Natural killer cell (primary cell): ENCODE results near the gene AP1M1. TPM values are rescaled to one million over a fixed set of nuclear protein-coding genes. Genes with fewer than 3 reads are reported as not detected.

ENCODE experiments used
- ATAC-seq, 3 donors: fragments of 150-1000 bp in 2 of 3; fragments of 200-7000 bp in 1 of 3; cut with Tn5 transposase; 1 replicate in 1 of 3; 2 replicates in 2 of 3; pipeline ENCODE4 v1.10.0; 2021; ENCODE audit warnings: mild to moderate bottlenecking in 2 of 3, moderate library complexity in 2 of 3
- DNase-seq, 2 donors: peaks; one replicate each; pipeline versions ENCODE4 v3.0.0 to v3.0.0-alpha.2; 2013 to 2021; ENCODE audit warnings: mixed read lengths in 1 of 2
- H3K27ac ChIP-seq: one replicate; pipeline ENCODE4 v1.5.1; 2013; ENCODE audit warnings: mild to moderate bottlenecking, low read length
- H3K27me3 ChIP-seq: one replicate; pipeline ENCODE4 v1.6.1; 2013; ENCODE audit warnings: low read length; ENCODE audit not compliant: control insufficient read depth, insufficient read depth
- H3K36me3 ChIP-seq: one replicate; pipeline ENCODE4 v1.6.1; 2013; ENCODE audit warnings: low read length; ENCODE audit not compliant: control insufficient read depth, insufficient read depth
- H3K4me1 ChIP-seq: one replicate; pipeline ENCODE4 v1.6.1; 2013; ENCODE audit warnings: low read length; ENCODE audit not compliant: control insufficient read depth, insufficient read depth
- H3K4me3 ChIP-seq: one replicate; pipeline ENCODE4 v1.5.1; 2013; ENCODE audit warnings: low read length
- H3K9me3 ChIP-seq: one replicate; pipeline ENCODE4 v1.6.1; 2013; ENCODE audit warnings: low read length; ENCODE audit not compliant: control insufficient read depth, insufficient read depth
- H3K27ac Mint-ChIP-seq, 2 donors: one replicate each; pipeline ENCODE4 v1.8.0; 2022; ENCODE audit warnings: mild to moderate bottlenecking in 2 of 2, mixed read lengths in 2 of 2, moderate library complexity in 1 of 2
- H3K27me3 Mint-ChIP-seq, 2 donors: one replicate each; pipeline ENCODE4 v1.8.0; 2022; ENCODE audit warnings: low read depth in 2 of 2, mixed read lengths in 2 of 2
- H3K36me3 Mint-ChIP-seq: one replicate; pipeline ENCODE4 v1.8.0; 2022; ENCODE audit warnings: mixed read lengths
- H3K4me1 Mint-ChIP-seq, 2 donors: one replicate each; pipeline ENCODE4 v1.8.0; 2022; ENCODE audit warnings: mixed read lengths in 2 of 2
- H3K4me3 Mint-ChIP-seq: one replicate; pipeline ENCODE4 v1.8.0; 2022; ENCODE audit warnings: mild to moderate bottlenecking, moderate library complexity, mixed read lengths
- H3K9me3 Mint-ChIP-seq, 2 donors: one replicate each; pipeline ENCODE4 v1.8.0; 2022; ENCODE audit warnings: mixed read lengths in 2 of 2
- CTCF ChIP-seq: fragments of 200-600 bp; IDR thresholded peaks from one replicate; pipeline ENCODE4 v1.8.0; 2022; ENCODE audit warnings: antibody characterized with exemption
- WGBS: methylation state at CpG from one replicate; pipeline ENCODE4 v1.1.7; 2013; ENCODE audit warnings: missing lambda C conversion rate; ENCODE audit not compliant: insufficient coverage; 5-methylcytosine and 5-hydroxymethylcytosine counted together
- intact Hi-C: fragments of 100-400 bp; cut with micrococcal nuclease; formaldehyde crosslinking; loops from one replicate; pipeline ENCODE4 v1.14.2; 2022
- total RNA-seq, 4 donors: library from RNA; stranded (reverse); fragments of 120-200 nt in 1 of 4; gene quantifications; one replicate each; pipeline versions ENCODE4 v1.2.3 to v1.2.4, GENCODE V29; 2013 to 2022

The AP1M1 gene
- total RNA-seq = 100 to 1,000 TPM in 2 of 3 donors, 10 to 100 TPM in 1; 99.0 to 124 (median 100) TPM
- total RNA-seq (2013) = 70.5 TPM

GRCh38 chr19:16197622-16198369, at the start of gene AP1M1:
Gene AP1M1 (plus strand): TSS chr19:16197911. CDS start chr19:16198027, 116 bp downstream.
- H3K27ac Mint-ChIP-seq = peak within 1 kb of the TSS; percentile 95 to 97
- no peaks in the 10 kb centered on the region for H3K36me3 Mint-ChIP-seq
- Histone ChIP-seq H3K4me1 (peaks cover 31% of the 10 kb centered on the region), H3K4me3 (peak within 1 kb of the TSS; percentile 97), H3K9me3 (no peaks in the 10 kb centered on the region), H3K27ac (peak within 1 kb of the TSS; percentile 78), H3K36me3 (peaks cover 12% of the 10 kb centered on the region), H3K27me3 (no peaks in the 10 kb centered on the region)
- H3K9me3 Mint-ChIP-seq = no peaks in the 10 kb centered on the region
- ATAC-seq (peak; percentile 89 to 93 (median 92)), DNase-seq (peak; percentile 99)
- under 1% methylated on average over 65 of the region's 65 CpGs for WGBS
- peaks cover 24 to 48% of the 10 kb centered on the region in 2 donors for H3K4me1 Mint-ChIP-seq
- no peaks in the 10 kb centered on the region for H3K27me3 Mint-ChIP-seq
- H3K4me3 Mint-ChIP-seq = peak within 1 kb of the TSS; percentile 87
- TF ChIP-seq CTCF = no peak
- intact Hi-C loops = loop anchor here (1.0 kb wide), 1 partner anchor 12 kb away; the partner anchor contains the start of gene FAM32A

DNA sequence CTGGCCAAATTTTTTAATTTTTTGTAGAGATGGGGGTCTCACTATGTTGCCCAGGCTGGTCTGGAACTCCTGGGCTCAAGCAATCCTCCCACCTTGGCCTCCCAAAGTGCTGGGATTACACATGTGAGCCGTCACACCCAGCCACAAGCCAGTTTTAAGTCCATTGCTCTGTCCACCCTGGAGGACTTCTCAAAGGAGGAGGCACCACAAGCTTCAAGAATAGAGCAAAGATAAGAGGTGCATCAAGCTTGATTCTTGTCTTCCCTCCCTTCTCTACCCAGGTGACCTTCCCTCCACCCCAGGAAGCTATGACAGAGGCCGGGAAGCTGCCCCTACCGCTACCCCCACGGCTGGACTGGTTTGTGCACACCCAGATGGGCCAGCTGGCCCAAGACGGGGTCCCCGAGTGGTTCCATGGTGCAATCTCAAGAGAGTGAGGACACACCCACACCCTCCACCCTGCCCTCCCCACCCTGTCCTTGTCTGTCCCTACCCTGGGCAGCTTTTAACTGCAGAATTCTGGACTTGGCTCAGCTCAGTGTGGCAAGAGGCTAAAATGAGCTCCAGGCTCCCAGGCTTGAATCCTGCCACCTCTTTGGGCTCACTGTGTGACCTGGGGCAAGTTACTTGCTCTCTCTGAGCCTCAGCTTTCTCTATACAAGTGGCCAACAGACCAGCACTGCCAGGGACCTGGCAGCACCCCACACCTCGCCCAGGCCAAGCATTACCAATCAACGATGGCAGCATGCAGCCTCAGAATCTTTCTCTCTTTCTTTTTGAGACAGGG, 49.1 kb upstream of the AP1M1 start:
- intact Hi-C loops = loop anchor here (5.0 kb wide), 1 partner anchor 36 kb away; the partner anchor contains the start of gene RAB8A
- peaks cover 38 to 48% of the 10 kb centered on the region in 2 donors for H3K4me1 Mint-ChIP-seq

GRCh38 chr19:16153582-16154336, 44.0 kb upstream of the AP1M1 start:
- 95% methylated on average over 11 of the region's 11 CpGs for WGBS
- no peaks in the 10 kb centered on the region for H3K9me3 ChIP-seq
- Mint-ChIP-seq H3K27me3 (no peaks in the 10 kb centered on the region), H3K36me3 (peaks cover 12% of the 10 kb centered on the region), H3K4me1 (peaks cover 42 to 53% of the 10 kb centered on the region in 2 donors), H3K9me3 (no peaks in the 10 kb centered on the region), H3K27ac (peak overlapping the region; percentile 99), H3K4me3 (no peak overlapping the region)
- H3K4me1 ChIP-seq = peaks cover 73% of the 10 kb centered on the region
- peak overlapping the region; percentile 23 for H3K27ac ChIP-seq
- DNase-seq (no peak), ATAC-seq (no peak)
- H3K4me3 ChIP-seq = no peak overlapping the region
- H3K27me3 ChIP-seq = no peaks in the 10 kb centered on the region
- TF ChIP-seq CTCF = no peak
- H3K36me3 ChIP-seq = peaks cover 84% of the 10 kb centered on the region
- intact Hi-C loops = no loop called here

More for the DNA sequence above, 49.1 kb upstream of the AP1M1 start:
- Mint-ChIP-seq H3K27ac (peak overlapping the region; percentile 99), H3K4me3 (peak overlapping the region; percentile 87), H3K27me3 (no peaks in the 10 kb centered on the region), H3K36me3 (no peaks in the 10 kb centered on the region), H3K9me3 (no peaks in the 10 kb centered on the region)
- Histone ChIP-seq H3K9me3 (no peaks in the 10 kb centered on the region), H3K27me3 (no peaks in the 10 kb centered on the region), H3K4me1 (peaks cover 97% of the 10 kb centered on the region), H3K36me3 (peaks cover 47% of the 10 kb centered on the region), H3K4me3 (no peak overlapping the region), H3K27ac (peak overlapping the region; percentile 52)
- no peak for TF ChIP-seq CTCF
- ATAC-seq = no peak
- WGBS = 44% methylated on average over 8 of the region's 8 CpGs
- DNase-seq = no peak
